ENCODE data around the gene DPP4. TPM values are rescaled to one million over a fixed set of nuclear protein-coding genes. Genes with fewer than 3 reads are reported as not detected.
A peak's percentile ranks its signal among the peaks of the same experiment; 100 is the strongest.
"Not testable (repeated sequence)": the region's sequence is repeated elsewhere in the genome, so short reads cannot be mapped to it uniquely, and the experiment has no call there.

Gene DPP4
- total RNA-seq, 2 experiments from 2014 or later = 20.8 to 22.4 TPM

DNA sequence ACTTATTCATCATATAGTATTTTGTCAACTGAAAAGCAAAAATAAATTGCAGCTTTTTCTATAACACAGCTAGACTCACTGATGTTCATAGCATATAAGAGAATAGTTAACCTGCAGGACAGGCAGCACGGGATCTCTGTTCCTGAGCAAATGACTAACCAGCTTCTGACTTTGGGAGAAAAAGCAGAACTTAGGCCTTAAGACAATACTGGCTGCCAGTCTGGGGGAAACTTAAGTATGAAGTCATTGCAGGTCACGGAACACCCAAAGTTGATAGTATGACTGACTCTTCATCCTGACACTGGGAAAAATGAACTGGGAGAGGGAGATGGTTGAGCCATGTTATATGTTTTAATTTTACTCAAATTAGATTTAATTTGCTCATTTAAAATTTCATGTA is 113.0 kb downstream of the DPP4 start:
- no peak for DNase-seq
- Mint-ChIP-seq H3K4me1 (peaks cover 39% of the 10 kb centered on the region), H3K27me3 (no peaks in the 10 kb centered on the region), H3K27ac (no peak overlapping the region), H3K4me3 (no peak overlapping the region), H3K9me3 (peaks cover 5% of the 10 kb centered on the region), H3K36me3 (peaks cover 16% of the 10 kb centered on the region)

- no peak for DNase-seq
- Mint-ChIP-seq H3K4me3 (no peak overlapping the region), H3K27ac (peak overlapping the region; percentile 71), H3K36me3 (peaks cover 24% of the 10 kb centered on the region), H3K4me1 (peaks cover 55% of the 10 kb centered on the region), H3K27me3 (no peaks in the 10 kb centered on the region), H3K9me3 (peaks cover 7% of the 10 kb centered on the region)
Observed at GRCh38 chr2:161956738-161957137, 117.3 kb downstream of the DPP4 start.

- H3K36me3 Mint-ChIP-seq = peaks cover 21% of the 10 kb centered on the region
- peak overlapping the region; percentile 78 for H3K27ac Mint-ChIP-seq
- peaks cover 7% of the 10 kb centered on the region for H3K9me3 Mint-ChIP-seq
- H3K27me3 Mint-ChIP-seq = no peaks in the 10 kb centered on the region
- H3K4me1 Mint-ChIP-seq = peaks cover 55% of the 10 kb centered on the region
- no peak overlapping the region for H3K4me3 Mint-ChIP-seq
- no peak for DNase-seq
Observed at GRCh38 chr2:161955211-161955610, 118.8 kb downstream of the DPP4 start.

DNA sequence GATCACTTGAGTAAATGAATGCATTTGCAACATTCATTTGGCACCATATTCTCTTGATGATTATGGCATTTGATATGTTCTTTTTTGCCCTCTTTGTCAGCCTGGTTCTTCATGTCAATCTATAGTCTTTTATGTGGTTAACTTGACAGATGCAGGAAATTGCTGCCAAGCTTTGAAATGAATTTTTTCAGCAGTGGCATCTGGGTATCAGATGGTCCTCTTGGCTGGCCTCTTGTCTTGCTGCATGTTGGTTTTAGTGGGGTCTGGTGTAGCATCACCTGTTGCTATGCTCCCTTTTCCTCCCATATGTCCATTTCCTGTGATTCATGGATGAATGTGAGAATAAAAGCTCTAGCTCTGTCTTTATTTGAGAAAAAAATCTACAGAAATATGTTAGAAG is 119.9 kb downstream of the DPP4 start:
- Mint-ChIP-seq H3K27ac (peak overlapping the region; percentile 91), H3K9me3 (peaks cover 4% of the 10 kb centered on the region), H3K4me1 (peaks cover 53% of the 10 kb centered on the region), H3K27me3 (no peaks in the 10 kb centered on the region), H3K4me3 (no peak overlapping the region), H3K36me3 (peaks cover 17% of the 10 kb centered on the region)
- no peak for DNase-seq

DNA sequence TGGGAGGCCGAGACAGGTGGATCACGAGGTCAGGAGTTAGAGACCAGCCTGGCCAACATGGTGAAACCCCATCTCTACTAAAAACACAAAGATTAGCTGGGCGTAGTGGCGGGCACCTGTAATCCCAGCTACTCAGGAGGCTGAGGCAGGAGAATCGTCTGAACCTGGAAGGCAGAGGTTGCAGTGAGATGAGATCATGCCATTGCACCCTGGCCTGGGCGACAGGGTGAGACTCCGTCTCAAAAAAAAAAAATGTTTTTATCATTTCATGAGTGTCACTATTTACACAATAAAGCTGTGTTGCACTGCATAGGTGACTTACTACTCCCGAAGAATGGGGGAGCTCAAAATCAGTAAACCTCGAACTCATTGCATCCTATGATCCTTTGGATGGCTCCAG is 120.6 kb downstream of the DPP4 start:
- H3K27me3 Mint-ChIP-seq = not testable (repeated sequence)
- peak overlapping the region; percentile 22 for H3K4me3 Mint-ChIP-seq
- peaks cover 52% of the 10 kb centered on the region for H3K4me1 Mint-ChIP-seq

GRCh38 chr2:161952783-161953191 is 121.2 kb downstream of the DPP4 start:
- Mint-ChIP-seq H3K4me3 (peak overlapping the region; percentile 22), H3K27me3 (no peaks in the 10 kb centered on the region), H3K4me1 (peaks cover 52% of the 10 kb centered on the region), H3K36me3 (peaks cover 17% of the 10 kb centered on the region), H3K27ac (peak overlapping the region; percentile 91), H3K9me3 (peaks cover 4% of the 10 kb centered on the region)
- DNase-seq = no peak

More for the DNA sequence above, 120.6 kb downstream of the DPP4 start:
- Mint-ChIP-seq H3K27ac (peak overlapping the region; percentile 91), H3K36me3 (peaks cover 17% of the 10 kb centered on the region)
- not testable (repeated sequence) for H3K9me3 Mint-ChIP-seq, DNase-seq

DNA sequence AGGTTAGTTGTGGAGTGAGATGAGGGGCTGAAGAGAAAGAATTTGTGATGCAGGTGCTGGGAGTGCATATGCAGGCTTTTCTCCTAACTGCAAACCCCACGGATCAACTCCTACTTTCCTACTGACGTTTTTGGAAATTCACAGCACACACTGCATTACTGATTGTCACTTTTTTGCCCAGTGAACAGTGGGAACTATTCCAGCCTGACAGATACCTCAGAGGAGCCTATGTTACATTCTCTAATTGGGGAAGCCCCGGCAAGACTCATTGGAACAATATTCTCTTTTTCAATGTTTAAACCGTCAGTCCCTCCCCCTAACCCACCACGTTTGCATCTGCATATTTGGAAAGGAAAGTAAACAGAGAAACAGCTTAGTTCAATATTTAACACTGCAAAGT is 126.2 kb downstream of the DPP4 start:
- no peak overlapping the region for H3K27ac Mint-ChIP-seq

GRCh38 chr2:161947406-161947805 is 126.6 kb downstream of the DPP4 start:
- no peak for DNase-seq
- Mint-ChIP-seq H3K27me3 (no peaks in the 10 kb centered on the region), H3K36me3 (peaks cover under 1% of the 10 kb centered on the region), H3K4me1 (peaks cover 19% of the 10 kb centered on the region), H3K9me3 (no peaks in the 10 kb centered on the region), H3K27ac (no peak overlapping the region), H3K4me3 (no peak overlapping the region)

More for the DNA sequence above, 126.2 kb downstream of the DPP4 start:
- peaks cover 2% of the 10 kb centered on the region for H3K36me3 Mint-ChIP-seq
- H3K4me1 Mint-ChIP-seq = peaks cover 24% of the 10 kb centered on the region
- no peaks in the 10 kb centered on the region for H3K27me3 Mint-ChIP-seq
- no peak for DNase-seq
- H3K9me3 Mint-ChIP-seq = no peaks in the 10 kb centered on the region
- H3K4me3 Mint-ChIP-seq = no peak overlapping the region

- no peak overlapping the region for H3K4me3 Mint-ChIP-seq
- H3K27ac Mint-ChIP-seq = no peak overlapping the region
Observed at GRCh38 chr2:161946489-161947107, 127.4 kb downstream of the DPP4 start.

GRCh38 chr2:161943011-161943410 is 131.0 kb downstream of the DPP4 start:
- Mint-ChIP-seq H3K4me1 (peaks cover 10% of the 10 kb centered on the region), H3K4me3 (no peak overlapping the region), H3K27me3 (peaks cover 6% of the 10 kb centered on the region), H3K27ac (no peak overlapping the region), H3K9me3 (no peaks in the 10 kb centered on the region), H3K36me3 (no peaks in the 10 kb centered on the region)
- no peak for DNase-seq

More at GRCh38 chr2:161946489-161947107, 127.4 kb downstream of the DPP4 start:
- peaks cover 15% of the 10 kb centered on the region for H3K4me1 Mint-ChIP-seq
- no peak for DNase-seq
- no peaks in the 10 kb centered on the region for H3K9me3 Mint-ChIP-seq
- H3K36me3 Mint-ChIP-seq = no peaks in the 10 kb centered on the region
- H3K27me3 Mint-ChIP-seq = no peaks in the 10 kb centered on the region

Other genes starting within 250 kb of the DPP4 start
- not detected for gene GCG, start 78.0 kb upstream of the DPP4 start, total RNA-seq
- not detected for gene FAP, start 169.2 kb upstream of the DPP4 start, total RNA-seq
- gene IFIH1, start 244.5 kb upstream of the DPP4 start, total RNA-seq = 10 to 100 TPM; 35.9 to 36.8 TPM

All from activated naive CD8-positive, alpha-beta T cell treated with anti-CD3 and anti-CD28 coated beads for 36 hours (primary cell).